Panc1 (cell line): ENCODE measurements around the gene A2ML1. TPM values are rescaled to one million over a fixed set of nuclear protein-coding genes. Genes with fewer than 3 reads are reported as not detected.

Experiments used
- ATAC-seq: fragments of 200-7000 bp; cut with Tn5 transposase; 2 replicates; pipeline ENCODE4 v1.9.1; 2020; ENCODE audit warnings: mild to moderate bottlenecking, moderate library complexity
- BruUV-seq: library from RNA; stranded (reverse); fragments of 400-500 nt; replicated peaks from 2 replicates; lab custom pipeline; 2021; lab: Mats Ljungman, UMichigan
- CTCF ChIA-PET: fragments of 300-600 bp; sonication (Branson Sonifier 250); formaldehyde crosslinking; loops from one replicate; lab custom pipeline; 2022; ENCODE audit warnings: antibody characterized with exemption; lab: Charles Lee
- POLR2A ChIA-PET: fragments of 300-600 bp; sonication (Branson Sonifier 250); formaldehyde crosslinking; loops from one replicate; lab custom pipeline; 2022; ENCODE audit warnings: antibody characterized with exemption; lab: Charles Lee
- DNase-seq: peaks from one replicate; pipeline ENCODE4 v3.0.0-alpha.2; 2010; ENCODE audit warnings: low read depth, low spot score
- H3K27ac ChIP-seq: 2 replicates; pipeline ENCODE4 v1.5.1; 2011; ENCODE audit warnings: mild to moderate bottlenecking, low read length, inconsistent platforms
- H3K27me3 ChIP-seq: fragments of 200-500 bp; sonication (Bioruptor generic); 2 replicates; pipeline ENCODE4 v1.6.0; 2014; ENCODE audit warnings: low read length, inconsistent platforms; ENCODE audit not compliant: control insufficient read depth, insufficient read depth
- H3K36me3 ChIP-seq: fragments of 200-500 bp; sonication (Bioruptor generic); 2 replicates; pipeline ENCODE4 v1.5.1; 2014; ENCODE audit warnings: inconsistent platforms, mild to moderate bottlenecking, low read length, moderate library complexity; ENCODE audit not compliant: control insufficient read depth, insufficient read depth
- H3K4me1 ChIP-seq: 2 replicates; pipeline ENCODE4 v1.5.1; 2011; ENCODE audit warnings: inconsistent platforms, mild to moderate bottlenecking, low read length, moderate library complexity; ENCODE audit not compliant: control insufficient read depth, insufficient read depth
- H3K4me3 ChIP-seq, 2 experiments: 2 replicates each; pipeline ENCODE4 v1.5.1; 2011 to 2012; ENCODE audit warnings: low read depth in 2 of 2, low read length in 2 of 2, mild to moderate bottlenecking in 2 of 2, inconsistent platforms in 1 of 2, moderate library complexity in 1 of 2
- H3K9me3 ChIP-seq: fragments of 200-500 bp; sonication (Bioruptor generic); 2 replicates; pipeline ENCODE4 v1.5.1; 2014; ENCODE audit warnings: low read depth, mild to moderate bottlenecking, inconsistent platforms, low read length, moderate library complexity; ENCODE audit not compliant: control insufficient read depth, insufficient read depth
- POLR2AphosphoS5 ChIP-seq: IDR thresholded peaks from 2 replicates; pipeline ENCODE4 v1.6.1; 2012; ENCODE audit warnings: mild to moderate bottlenecking, low read depth, low read length, moderate library complexity
- SIN3A ChIP-seq: IDR thresholded peaks from 2 replicates; pipeline ENCODE4 v1.6.1; 2012; ENCODE audit warnings: low read depth, mild to moderate bottlenecking, low read length, moderate library complexity, borderline replicate concordance; ENCODE audit not compliant: insufficient read depth
- TCF7L2 ChIP-seq: IDR thresholded peaks from 2 replicates; pipeline ENCODE4 v1.6.1; 2011; ENCODE audit warnings: mild to moderate bottlenecking, low read depth, low read length, inconsistent platforms
- in situ Hi-C: cut with HindIII; loops from 2 replicates; pipeline ENCODE4 v1.10.0; 2016; ENCODE audit warnings: low sequenced_read_pairs, low pct_unique_long_range_greater_than_20kb
- intact Hi-C: fragments of 100-400 bp; cut with micrococcal nuclease; formaldehyde crosslinking; loops from one replicate; pipeline ENCODE4 v1.10.0; 2022; ENCODE audit not compliant: unreplicated experiment
- total RNA-seq: library from RNA; stranded (reverse); gene quantifications from one replicate; pipeline ENCODE4 v1.2.1, GENCODE V29; 2021; ENCODE audit not compliant: unreplicated experiment
- TF ChIP-seq, protein P1 (sequence below): fragments of 450-650 bp; IDR thresholded peaks from 2 replicates; pipeline ENCODE4 v1.5.1; 2017; ENCODE audit warnings: mild to moderate bottlenecking
- TF ChIP-seq, protein P2 (sequence below), 2 experiments: IDR thresholded peaks; 2 replicates each; pipeline ENCODE4 v1.6.1; 2011 to 2012; ENCODE audit warnings: low read depth in 2 of 2, control low read depth in 1 of 2, low read length in 1 of 2, mild to moderate bottlenecking in 1 of 2, moderate library complexity in 1 of 2; ENCODE audit not compliant: insufficient read depth in 1 of 2

The A2ML1 gene
- total RNA-seq, 1 experiment from 2014 or later = not detected

DNA sequence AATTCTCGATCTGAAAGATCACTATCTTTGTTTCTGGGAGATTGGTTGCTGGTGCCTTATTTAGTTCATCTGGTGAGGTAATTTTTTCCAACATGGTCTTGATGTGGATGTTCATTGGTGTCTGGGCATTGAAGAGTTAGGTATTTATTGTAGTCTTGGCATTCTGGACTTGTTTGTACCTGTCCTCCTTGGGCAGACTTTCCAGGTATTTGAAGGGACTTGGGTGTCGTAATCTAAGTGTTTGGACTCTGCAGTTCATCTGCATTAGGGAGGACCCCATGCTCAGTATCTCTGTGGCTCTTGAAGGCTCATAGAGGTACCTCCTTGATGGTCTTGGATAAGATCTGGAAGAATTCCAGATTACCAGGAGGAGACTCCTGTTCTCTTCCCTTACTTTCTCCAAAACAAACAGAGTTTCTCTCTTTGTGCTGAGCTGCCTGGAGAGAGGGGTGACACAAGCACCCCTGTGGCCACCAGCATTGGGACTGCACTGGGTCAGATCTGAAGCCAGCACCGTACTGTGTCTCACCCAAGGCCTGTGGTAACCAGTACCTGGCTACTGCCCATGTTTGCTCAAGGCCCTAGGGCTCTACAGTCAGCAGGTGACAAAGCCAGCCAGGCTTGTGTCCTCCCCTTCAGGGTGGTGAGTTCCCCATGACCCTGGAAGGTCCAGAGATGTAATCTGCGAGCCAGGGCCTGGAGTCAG lies 5.3 kb downstream of the A2ML1 start:
- Histone ChIP-seq H3K4me3 (no peak overlapping the region), H3K36me3 (no peaks in the 10 kb centered on the region), H3K27me3 (no peaks in the 10 kb centered on the region), H3K4me1 (no peaks in the 10 kb centered on the region), H3K9me3 (no peaks in the 10 kb centered on the region), H3K27ac (no peak overlapping the region)
- TF ChIP-seq, protein P1, sequence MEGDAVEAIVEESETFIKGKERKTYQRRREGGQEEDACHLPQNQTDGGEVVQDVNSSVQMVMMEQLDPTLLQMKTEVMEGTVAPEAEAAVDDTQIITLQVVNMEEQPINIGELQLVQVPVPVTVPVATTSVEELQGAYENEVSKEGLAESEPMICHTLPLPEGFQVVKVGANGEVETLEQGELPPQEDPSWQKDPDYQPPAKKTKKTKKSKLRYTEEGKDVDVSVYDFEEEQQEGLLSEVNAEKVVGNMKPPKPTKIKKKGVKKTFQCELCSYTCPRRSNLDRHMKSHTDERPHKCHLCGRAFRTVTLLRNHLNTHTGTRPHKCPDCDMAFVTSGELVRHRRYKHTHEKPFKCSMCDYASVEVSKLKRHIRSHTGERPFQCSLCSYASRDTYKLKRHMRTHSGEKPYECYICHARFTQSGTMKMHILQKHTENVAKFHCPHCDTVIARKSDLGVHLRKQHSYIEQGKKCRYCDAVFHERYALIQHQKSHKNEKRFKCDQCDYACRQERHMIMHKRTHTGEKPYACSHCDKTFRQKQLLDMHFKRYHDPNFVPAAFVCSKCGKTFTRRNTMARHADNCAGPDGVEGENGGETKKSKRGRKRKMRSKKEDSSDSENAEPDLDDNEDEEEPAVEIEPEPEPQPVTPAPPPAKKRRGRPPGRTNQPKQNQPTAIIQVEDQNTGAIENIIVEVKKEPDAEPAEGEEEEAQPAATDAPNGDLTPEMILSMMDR = no peak
- TF ChIP-seq POLR2AphosphoS5 = no peak
- TF ChIP-seq, protein P2, sequence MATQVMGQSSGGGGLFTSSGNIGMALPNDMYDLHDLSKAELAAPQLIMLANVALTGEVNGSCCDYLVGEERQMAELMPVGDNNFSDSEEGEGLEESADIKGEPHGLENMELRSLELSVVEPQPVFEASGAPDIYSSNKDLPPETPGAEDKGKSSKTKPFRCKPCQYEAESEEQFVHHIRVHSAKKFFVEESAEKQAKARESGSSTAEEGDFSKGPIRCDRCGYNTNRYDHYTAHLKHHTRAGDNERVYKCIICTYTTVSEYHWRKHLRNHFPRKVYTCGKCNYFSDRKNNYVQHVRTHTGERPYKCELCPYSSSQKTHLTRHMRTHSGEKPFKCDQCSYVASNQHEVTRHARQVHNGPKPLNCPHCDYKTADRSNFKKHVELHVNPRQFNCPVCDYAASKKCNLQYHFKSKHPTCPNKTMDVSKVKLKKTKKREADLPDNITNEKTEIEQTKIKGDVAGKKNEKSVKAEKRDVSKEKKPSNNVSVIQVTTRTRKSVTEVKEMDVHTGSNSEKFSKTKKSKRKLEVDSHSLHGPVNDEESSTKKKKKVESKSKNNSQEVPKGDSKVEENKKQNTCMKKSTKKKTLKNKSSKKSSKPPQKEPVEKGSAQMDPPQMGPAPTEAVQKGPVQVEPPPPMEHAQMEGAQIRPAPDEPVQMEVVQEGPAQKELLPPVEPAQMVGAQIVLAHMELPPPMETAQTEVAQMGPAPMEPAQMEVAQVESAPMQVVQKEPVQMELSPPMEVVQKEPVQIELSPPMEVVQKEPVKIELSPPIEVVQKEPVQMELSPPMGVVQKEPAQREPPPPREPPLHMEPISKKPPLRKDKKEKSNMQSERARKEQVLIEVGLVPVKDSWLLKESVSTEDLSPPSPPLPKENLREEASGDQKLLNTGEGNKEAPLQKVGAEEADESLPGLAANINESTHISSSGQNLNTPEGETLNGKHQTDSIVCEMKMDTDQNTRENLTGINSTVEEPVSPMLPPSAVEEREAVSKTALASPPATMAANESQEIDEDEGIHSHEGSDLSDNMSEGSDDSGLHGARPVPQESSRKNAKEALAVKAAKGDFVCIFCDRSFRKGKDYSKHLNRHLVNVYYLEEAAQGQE (IDR thresholded peaks at IDR 0.05; ENCODE audit: insufficient read depth in 1 of 2, low read depth in 2 of 2, low read length in 1 of 2) = no peak
- ATAC-seq (no peak), DNase-seq (no peak)
- ChIA-PET POLR2A (no interaction called here), CTCF (no interaction called here)
- in situ Hi-C loops (no loop called here), intact Hi-C loops (no loop called here)
- no TSS peak for BruUV-seq

DNA sequence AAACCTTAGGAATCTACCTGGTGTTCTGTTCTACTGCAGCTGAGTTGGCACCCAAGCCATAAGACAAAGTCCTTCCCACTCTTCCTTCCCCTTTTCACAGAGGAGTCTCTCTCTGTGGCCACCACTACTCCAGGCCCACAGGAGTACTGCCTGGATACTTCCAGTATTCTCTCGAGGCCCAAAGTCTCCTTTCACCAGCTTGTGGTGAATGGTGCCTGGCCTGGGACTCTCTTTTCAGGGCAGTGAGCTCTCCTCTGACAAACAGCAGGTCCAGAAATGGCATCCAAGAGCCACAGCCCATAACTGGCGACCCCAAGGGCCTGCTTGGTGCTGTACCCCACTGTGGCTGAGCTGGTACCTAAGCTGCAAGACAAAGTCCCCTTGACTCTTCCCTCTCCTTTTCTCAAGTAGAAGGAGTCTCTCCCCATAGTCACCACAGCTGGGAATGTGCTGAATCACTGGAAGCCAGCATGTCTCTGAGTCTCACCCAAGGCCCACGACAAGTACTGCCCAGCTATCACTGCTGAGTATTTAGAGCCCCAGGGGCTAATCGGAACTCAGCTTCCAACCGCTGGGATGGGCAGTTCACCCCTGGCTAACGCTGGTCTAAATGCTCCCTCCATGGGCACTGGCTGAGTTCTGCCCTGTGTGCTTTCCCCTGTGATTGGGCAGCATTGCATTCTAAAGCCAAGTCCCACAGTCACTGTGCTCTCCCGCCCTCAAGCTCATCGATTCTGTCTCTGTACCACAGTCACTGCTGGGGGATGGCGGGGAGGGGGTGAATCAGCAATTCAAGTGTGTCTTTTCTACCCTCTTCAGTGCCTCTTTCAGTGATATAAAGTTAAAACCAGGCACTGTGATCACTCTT lies 6.1 kb downstream of the A2ML1 start:
- in situ Hi-C loops = no loop called here
- Histone ChIP-seq H3K27ac (no peak overlapping the region), H3K27me3 (no peaks in the 10 kb centered on the region), H3K9me3 (no peaks in the 10 kb centered on the region), H3K4me1 (no peaks in the 10 kb centered on the region), H3K36me3 (no peaks in the 10 kb centered on the region), H3K4me3 (no peak overlapping the region)
- CTCF ChIA-PET = no interaction called here
- POLR2A ChIA-PET = no interaction called here
- DNase-seq (no peak), ATAC-seq (no peak)
- no TSS peak for BruUV-seq
- intact Hi-C loops = no loop called here
- TF ChIP-seq, protein P1 = no peak
- TF ChIP-seq POLR2AphosphoS5 (no peak), TCF7L2 (no peak), SIN3A (no peak)
- TF ChIP-seq, protein P2 (IDR thresholded peaks at IDR 0.05; ENCODE audit: insufficient read depth in 1 of 2, low read depth in 2 of 2, low read length in 1 of 2) = no peak
